B cell (primary cell): ENCODE measurements around the gene PLAAT3.

Experiments used
- EZH2 ChIP-seq: IDR thresholded peaks from 2 replicates; pipeline ENCODE4 v1.6.1; 2012; ENCODE audit warnings: borderline replicate concordance, low read depth, mild to moderate bottlenecking, moderate library complexity, low read length; ENCODE audit not compliant: insufficient read depth, poor library complexity, severe bottlenecking
- TF ChIP-seq, protein P1 (sequence below): fragments of 200-600 bp; IDR thresholded peaks from one replicate; pipeline ENCODE4 v1.8.0; 2022; ENCODE audit warnings: antibody characterized with exemption, mild to moderate bottlenecking

- TF ChIP-seq, protein P1, sequence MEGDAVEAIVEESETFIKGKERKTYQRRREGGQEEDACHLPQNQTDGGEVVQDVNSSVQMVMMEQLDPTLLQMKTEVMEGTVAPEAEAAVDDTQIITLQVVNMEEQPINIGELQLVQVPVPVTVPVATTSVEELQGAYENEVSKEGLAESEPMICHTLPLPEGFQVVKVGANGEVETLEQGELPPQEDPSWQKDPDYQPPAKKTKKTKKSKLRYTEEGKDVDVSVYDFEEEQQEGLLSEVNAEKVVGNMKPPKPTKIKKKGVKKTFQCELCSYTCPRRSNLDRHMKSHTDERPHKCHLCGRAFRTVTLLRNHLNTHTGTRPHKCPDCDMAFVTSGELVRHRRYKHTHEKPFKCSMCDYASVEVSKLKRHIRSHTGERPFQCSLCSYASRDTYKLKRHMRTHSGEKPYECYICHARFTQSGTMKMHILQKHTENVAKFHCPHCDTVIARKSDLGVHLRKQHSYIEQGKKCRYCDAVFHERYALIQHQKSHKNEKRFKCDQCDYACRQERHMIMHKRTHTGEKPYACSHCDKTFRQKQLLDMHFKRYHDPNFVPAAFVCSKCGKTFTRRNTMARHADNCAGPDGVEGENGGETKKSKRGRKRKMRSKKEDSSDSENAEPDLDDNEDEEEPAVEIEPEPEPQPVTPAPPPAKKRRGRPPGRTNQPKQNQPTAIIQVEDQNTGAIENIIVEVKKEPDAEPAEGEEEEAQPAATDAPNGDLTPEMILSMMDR: no peak
- no peak for TF ChIP-seq EZH2
Measured at GRCh38 chr11:63534076-63534475, 80.2 kb downstream of the PLAAT3 start.
